Tibial artery (tissue), 4 donors: Measurements from ENCODE around the gene HNRNPA1.

Experiments
- DNase-seq, 2 donors: peaks; one replicate each; pipeline ENCODE4 v3.0.0-alpha.2; 2019
- H3K27ac ChIP-seq, 2 donors: fragments of 200-600 bp; sonication (generic) in 1 of 2; 1 replicate in 1 of 2; 2 replicates in 1 of 2; pipeline ENCODE4 v1.5.1; 2018 to 2019; ENCODE audit warnings: mild to moderate bottlenecking in 1 of 2
- H3K27me3 ChIP-seq, 2 donors: fragments of 200-600 bp; sonication (generic) in 1 of 2; one replicate each; pipeline versions ENCODE4 v1.5.1 to v1.6.0; 2016 to 2019
- H3K36me3 ChIP-seq, 3 donors: fragments of 200-600 bp; sonication (generic) in 2 of 3; one replicate each; pipeline ENCODE4 v1.5.1; 2016 to 2019; ENCODE audit warnings: mild to moderate bottlenecking in 2 of 3
- H3K4me1 ChIP-seq, 4 donors: fragments of 200-600 bp; sonication (generic) in 2 of 4; 1 replicate in 3 of 4; 2 replicates in 1 of 4; pipeline ENCODE4 v1.5.1; 2016 to 2019
- H3K4me3 ChIP-seq, 2 donors: fragments of 200-600 bp; sonication (generic) in 1 of 2; 1 replicate in 1 of 2; 2 replicates in 1 of 2; pipeline ENCODE4 v1.5.1; 2018 to 2019; ENCODE audit warnings: mild to moderate bottlenecking in 2 of 2
- H3K9me3 ChIP-seq, 3 donors: fragments of 200-600 bp; sonication (generic) in 1 of 3; one replicate each; pipeline ENCODE4 v1.5.1; 2016 to 2019
- intact Hi-C: fragments of 100-400 bp; cut with DNase I; formaldehyde crosslinking; loops from one replicate; pipeline ENCODE4 v1.15.0; 2023; ENCODE audit warnings: low total_unique reads
- TF ChIP-seq, protein P1 (sequence below), 2 experiments: fragments of 200-600 bp in 1 of 2; fragments of 450-650 bp in 1 of 2; IDR thresholded peaks; one replicate each; pipeline ENCODE4 v1.5.1; 2017 to 2019; ENCODE audit warnings: antibody characterized with exemption in 2 of 2, mild to moderate bottlenecking in 1 of 2, moderate library complexity in 1 of 2

Gene HNRNPA1

GRCh38 chr12:54265364-54265812 is 15.1 kb upstream of the HNRNPA1 start:
- TF ChIP-seq, protein P1, sequence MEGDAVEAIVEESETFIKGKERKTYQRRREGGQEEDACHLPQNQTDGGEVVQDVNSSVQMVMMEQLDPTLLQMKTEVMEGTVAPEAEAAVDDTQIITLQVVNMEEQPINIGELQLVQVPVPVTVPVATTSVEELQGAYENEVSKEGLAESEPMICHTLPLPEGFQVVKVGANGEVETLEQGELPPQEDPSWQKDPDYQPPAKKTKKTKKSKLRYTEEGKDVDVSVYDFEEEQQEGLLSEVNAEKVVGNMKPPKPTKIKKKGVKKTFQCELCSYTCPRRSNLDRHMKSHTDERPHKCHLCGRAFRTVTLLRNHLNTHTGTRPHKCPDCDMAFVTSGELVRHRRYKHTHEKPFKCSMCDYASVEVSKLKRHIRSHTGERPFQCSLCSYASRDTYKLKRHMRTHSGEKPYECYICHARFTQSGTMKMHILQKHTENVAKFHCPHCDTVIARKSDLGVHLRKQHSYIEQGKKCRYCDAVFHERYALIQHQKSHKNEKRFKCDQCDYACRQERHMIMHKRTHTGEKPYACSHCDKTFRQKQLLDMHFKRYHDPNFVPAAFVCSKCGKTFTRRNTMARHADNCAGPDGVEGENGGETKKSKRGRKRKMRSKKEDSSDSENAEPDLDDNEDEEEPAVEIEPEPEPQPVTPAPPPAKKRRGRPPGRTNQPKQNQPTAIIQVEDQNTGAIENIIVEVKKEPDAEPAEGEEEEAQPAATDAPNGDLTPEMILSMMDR (IDR thresholded peaks at IDR 0.05): no peak
- no peak overlapping the region for H3K27ac ChIP-seq
- no peaks in the 10 kb centered on the region for H3K9me3 ChIP-seq
- H3K27me3 ChIP-seq: no peaks in the 10 kb centered on the region
- intact Hi-C loops: no loop called here
- H3K4me3 ChIP-seq: no peak overlapping the region
- no peaks in the 10 kb centered on the region for H3K36me3 ChIP-seq
- no peak for DNase-seq
- H3K4me1 ChIP-seq: peaks cover 0 to 18% (median 6%) of the 10 kb centered on the region in 4 donors

GRCh38 chr12:54266852-54267251 is 13.7 kb upstream of the HNRNPA1 start:
- no peak overlapping the region for H3K27ac ChIP-seq
- peaks cover 0 to 8% (median 6%) of the 10 kb centered on the region in 4 donors for H3K4me1 ChIP-seq
- DNase-seq: no peak
- H3K9me3 ChIP-seq: no peaks in the 10 kb centered on the region
- TF ChIP-seq, protein P1 (IDR thresholded peaks at IDR 0.05): no peak
- H3K36me3 ChIP-seq: no peaks in the 10 kb centered on the region
- H3K27me3 ChIP-seq: no peaks in the 10 kb centered on the region
- intact Hi-C loops: no loop called here
- H3K4me3 ChIP-seq: no peak overlapping the region

GRCh38 chr12:54270345-54270744 is 10.2 kb upstream of the HNRNPA1 start:
- intact Hi-C loops: no loop called here
- Histone ChIP-seq H3K27me3 (no peaks in the 10 kb centered on the region), H3K36me3 (peaks cover 0 to 10% (median 0%) of the 10 kb centered on the region in 3 donors), H3K4me1 (no peaks in the 10 kb centered on the region), H3K9me3 (no peaks in the 10 kb centered on the region), H3K4me3 (no peak overlapping the region), H3K27ac (no peak overlapping the region)
- no peak for DNase-seq
- TF ChIP-seq, protein P1 (IDR thresholded peaks at IDR 0.05): no peak

DNA sequence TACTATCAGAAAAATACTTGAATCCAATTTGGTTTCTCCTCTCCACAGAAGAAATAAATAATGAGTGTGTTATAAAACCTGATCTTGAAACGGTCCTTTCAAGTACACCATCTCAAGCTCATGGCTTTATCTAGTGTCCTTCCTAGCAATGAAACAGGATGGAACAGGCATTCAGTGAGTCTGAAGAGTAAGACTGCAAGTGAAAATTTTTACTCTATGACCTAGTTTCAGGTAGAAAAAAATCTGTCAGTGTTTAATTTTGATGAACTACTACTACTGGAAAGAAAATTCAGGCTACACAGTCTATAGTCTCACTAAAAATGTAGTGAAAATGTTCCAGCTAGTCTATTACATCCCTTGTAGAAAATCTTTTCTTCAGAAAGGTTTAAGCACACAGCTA is 8.3 kb upstream of the HNRNPA1 start:
- intact Hi-C loops: no loop called here
- DNase-seq: no peak
- Histone ChIP-seq H3K4me3 (no peak overlapping the region), H3K27me3 (no peaks in the 10 kb centered on the region), H3K4me1 (peaks cover 0 to 3% (median 0%) of the 10 kb centered on the region in 4 donors), H3K36me3 (peaks cover 0 to 10% (median 0%) of the 10 kb centered on the region in 3 donors), H3K9me3 (no peaks in the 10 kb centered on the region), H3K27ac (no peak overlapping the region)
- TF ChIP-seq, protein P1 (IDR thresholded peaks at IDR 0.05): no peak

GRCh38 chr12:54273981-54274380 is 6.5 kb upstream of the HNRNPA1 start:
- TF ChIP-seq, protein P1 (IDR thresholded peaks at IDR 0.05): no peak
- Histone ChIP-seq H3K4me1 (peaks cover 0 to 21% (median 16%) of the 10 kb centered on the region in 4 donors), H3K27ac (no peak overlapping the region), H3K4me3 (no peak overlapping the region), H3K36me3 (peaks cover 0 to 10% (median 0%) of the 10 kb centered on the region in 3 donors), H3K9me3 (no peaks in the 10 kb centered on the region), H3K27me3 (no peaks in the 10 kb centered on the region)
- DNase-seq: no peak
- intact Hi-C loops: no loop called here

GRCh38 chr12:54276368-54276767 is 4.2 kb upstream of the HNRNPA1 start:
- Histone ChIP-seq H3K4me3 (no peak overlapping the region), H3K4me1 (peaks cover 0 to 23% (median 17%) of the 10 kb centered on the region in 4 donors), H3K9me3 (no peaks in the 10 kb centered on the region), H3K27me3 (no peaks in the 10 kb centered on the region), H3K36me3 (peaks cover 0 to 10% (median under 1%) of the 10 kb centered on the region in 3 donors), H3K27ac (no peak overlapping the region)
- intact Hi-C loops: no loop called here
- no peak for DNase-seq
- TF ChIP-seq, protein P1 (IDR thresholded peaks at IDR 0.05): no peak
